Mesothelial cell of epicardium (in vitro differentiated cells): ENCODE data around the gene SPI1. TPM values are rescaled to one million over a fixed set of nuclear protein-coding genes. Genes with fewer than 3 reads are reported as not detected.

ENCODE experiments used
- DNase-seq, 2 experiments: peaks; one replicate each; pipeline ENCODE4 v3.0.0; 2021; ENCODE audit warnings: low spot score in 2 of 2; ENCODE audit not compliant: unreplicated experiment in 2 of 2
- H3K27ac Mint-ChIP-seq: 2 replicates; pipeline ENCODE4 v1.8.0; 2021; ENCODE audit warnings: mixed read lengths
- H3K27me3 Mint-ChIP-seq: 2 replicates; pipeline ENCODE4 v1.8.0; 2021; ENCODE audit warnings: low read depth, mixed read lengths
- H3K36me3 Mint-ChIP-seq: 2 replicates; pipeline ENCODE4 v1.8.0; 2021; ENCODE audit warnings: mixed read lengths
- H3K4me1 Mint-ChIP-seq: 2 replicates; pipeline ENCODE4 v1.8.0; 2021; ENCODE audit warnings: mixed read lengths
- H3K4me3 Mint-ChIP-seq: 2 replicates; pipeline ENCODE4 v1.8.0; 2021; ENCODE audit warnings: mild to moderate bottlenecking, moderate library complexity, mixed read lengths
- H3K9me3 Mint-ChIP-seq: 2 replicates; pipeline ENCODE4 v1.8.0; 2021; ENCODE audit warnings: mixed read lengths
- CTCF ChIP-seq: fragments of 200-600 bp; sonication (generic); IDR thresholded peaks from one replicate; pipeline ENCODE4 v1.5.0; 2021; ENCODE audit warnings: antibody characterized with exemption; ENCODE audit not compliant: unreplicated experiment
- total RNA-seq: library from RNA; stranded (reverse); gene quantifications from 3 replicates; pipeline ENCODE4 v1.2.1, GENCODE V29; 2021

SPI1 gene
- total RNA-seq, 1 donor from 2014 or later, result not detected

GRCh38 chr11:47411884-47412746 is 33.8 kb upstream of the SPI1 start:
- no peaks in the 10 kb centered on the region for H3K27me3 Mint-ChIP-seq
- no peak overlapping the region for H3K4me3 Mint-ChIP-seq
- H3K4me1 Mint-ChIP-seq, result peaks cover 30% of the 10 kb centered on the region
- TF ChIP-seq CTCF, result peak; percentile 21
- no peak for DNase-seq
- peaks cover 2% of the 10 kb centered on the region for H3K36me3 Mint-ChIP-seq
- no peaks in the 10 kb centered on the region for H3K9me3 Mint-ChIP-seq
- H3K27ac Mint-ChIP-seq, result no peak overlapping the region

- peaks cover 2% of the 10 kb centered on the region for H3K36me3 Mint-ChIP-seq
- H3K27ac Mint-ChIP-seq, result no peak overlapping the region
- no peaks in the 10 kb centered on the region for H3K27me3 Mint-ChIP-seq
- peak overlapping the region; percentile 26 for H3K4me3 Mint-ChIP-seq
- no peak for DNase-seq
- no peaks in the 10 kb centered on the region for H3K9me3 Mint-ChIP-seq
- H3K4me1 Mint-ChIP-seq, result peaks cover 25% of the 10 kb centered on the region
- no peak for TF ChIP-seq CTCF
Measured at GRCh38 chr11:47410370-47411264, 32.3 kb upstream of the SPI1 start.

- no peak for DNase-seq
Measured at GRCh38 chr11:47409440-47410369, 31.4 kb upstream of the SPI1 start.

GRCh38 chr11:47408598-47409439 is 30.5 kb upstream of the SPI1 start:
- Mint-ChIP-seq H3K27ac (peak overlapping the region; percentile 94), H3K4me3 (peak overlapping the region; percentile 94), H3K4me1 (peaks cover 21% of the 10 kb centered on the region), H3K36me3 (peaks cover 2% of the 10 kb centered on the region), H3K27me3 (no peaks in the 10 kb centered on the region), H3K9me3 (no peaks in the 10 kb centered on the region)
- no peak for TF ChIP-seq CTCF
- no peak for DNase-seq

More at GRCh38 chr11:47409440-47410369, 31.4 kb upstream of the SPI1 start:
- Mint-ChIP-seq H3K4me1 (peaks cover 21% of the 10 kb centered on the region), H3K9me3 (no peaks in the 10 kb centered on the region), H3K36me3 (peaks cover 2% of the 10 kb centered on the region), H3K4me3 (peak overlapping the region; percentile 94), H3K27ac (peak overlapping the region; percentile 94), H3K27me3 (no peaks in the 10 kb centered on the region)
- no peak for TF ChIP-seq CTCF
